Hepatocyte (in vitro differentiated cells): ENCODE measurements around the gene CCM2. TPM values are rescaled to one million over a fixed set of nuclear protein-coding genes. Genes with fewer than 3 reads are reported as not detected.

Source experiments
- DNase-seq: peaks from one replicate; pipeline ENCODE4 v3.0.0-alpha.2; 2016; ENCODE audit warnings: low spot score
- H2AFZ ChIP-seq: fragments of 200-600 bp; sonication (generic); 2 replicates; pipeline ENCODE4 v1.6.0; 2016; ENCODE audit warnings: antibody characterized with exemption, mild to moderate bottlenecking
- H3K27ac ChIP-seq: fragments of 200-600 bp; sonication (generic); 2 replicates; pipeline ENCODE4 v1.5.1; 2016; ENCODE audit warnings: mild to moderate bottlenecking
- H3K27me3 ChIP-seq: fragments of 200-600 bp; sonication (generic); 2 replicates; pipeline ENCODE4 v1.6.1; 2016
- H3K36me3 ChIP-seq: fragments of 200-600 bp; sonication (generic); replicated peaks from 2 replicates; pipeline ENCODE4 v1.5.1; 2016; ENCODE audit warnings: low read depth; ENCODE audit not compliant: insufficient read depth
- H3K4me1 ChIP-seq: fragments of 200-600 bp; sonication (generic); 2 replicates; pipeline ENCODE4 v1.5.1; 2016; ENCODE audit warnings: mild to moderate bottlenecking, moderate library complexity; ENCODE audit not compliant: insufficient read depth
- H3K4me2 ChIP-seq: fragments of 200-600 bp; sonication (generic); 2 replicates; pipeline ENCODE4 v1.6.0; 2016
- H3K4me3 ChIP-seq: fragments of 200-600 bp; sonication (generic); 2 replicates; pipeline ENCODE4 v1.5.1; 2016; ENCODE audit warnings: mild to moderate bottlenecking
- H3K79me2 ChIP-seq: fragments of 200-600 bp; sonication (generic); 2 replicates; pipeline ENCODE4 v1.6.0; 2017; ENCODE audit warnings: mild to moderate bottlenecking
- H3K9me2 ChIP-seq: fragments of 200-600 bp; sonication (generic); replicated peaks from 2 replicates; pipeline ENCODE4 v1.6.0; 2017; ENCODE audit warnings: mild to moderate bottlenecking; ENCODE audit not compliant: insufficient read depth
- H3K9me3 ChIP-seq: fragments of 200-600 bp; sonication (generic); 2 replicates; pipeline ENCODE4 v1.5.1; 2016; ENCODE audit warnings: low read depth, mild to moderate bottlenecking
- H4K20me1 ChIP-seq: fragments of 200-600 bp; sonication (generic); 2 replicates; pipeline ENCODE4 v1.6.0; 2016; ENCODE audit warnings: mild to moderate bottlenecking; ENCODE audit not compliant: insufficient read depth, poor library complexity, severe bottlenecking
- CTCF ChIP-seq: fragments of 200-600 bp; sonication (generic); IDR thresholded peaks from 2 replicates; pipeline ENCODE4 v1.5.1; 2016; ENCODE audit warnings: antibody characterized with exemption, mild to moderate bottlenecking; ENCODE audit not compliant: poor library complexity
- EZH2 ChIP-seq: fragments of 200-600 bp; sonication (generic); IDR thresholded peaks from 2 replicates; pipeline ENCODE4 v1.6.1; 2016; ENCODE audit warnings: antibody characterized with exemption, mild to moderate bottlenecking, borderline replicate concordance
- EZH2phosphoT487 ChIP-seq: fragments of 200-600 bp; sonication (generic); IDR thresholded peaks from one replicate; pipeline ENCODE4 v1.6.1; 2018; ENCODE audit warnings: antibody characterized with exemption, mild to moderate bottlenecking, low read depth, moderate library complexity; ENCODE audit not compliant: unreplicated experiment, severe bottlenecking
- WGBS: methylation state at CpG from one replicate; pipeline ENCODE4 v1.1.6; 2016; ENCODE audit warnings: low lambda C conversion rate; ENCODE audit errors: missing lambda C conversion rate; 5-methylcytosine and 5-hydroxymethylcytosine counted together
- polyA plus RNA-seq: library from polyadenylated mRNA; unstranded; fragments of >200 nt; fragmentation: Nextera tagmentation; extraction: Ambion mirVana; gene quantifications from 2 replicates; pipeline ENCODE4 v1.2.1, GENCODE V29; 2016
- total RNA-seq: library from RNA; depleted of rRNA; stranded (reverse); fragments of >200 nt; gene quantifications from 2 replicates; pipeline ENCODE4 v1.2.3, GENCODE V29; 2014

CCM2 gene
- total and polyA plus RNA-seq, 2 experiments from 2014 or later: 32.2 to 57.1 TPM

- WGBS: 94% methylated on average over 16 of the region's 16 CpGs
- Histone ChIP-seq H3K9me2 (no peaks in the 10 kb centered on the region), H3K27ac (no peak overlapping the region), H3K9me3 (no peaks in the 10 kb centered on the region), H3K27me3 (no peaks in the 10 kb centered on the region), H3K4me2 (no peak overlapping the region), H3K4me3 (no peak overlapping the region), H3K36me3 (no peaks in the 10 kb centered on the region), H3K79me2 (peaks cover 3% of the 10 kb centered on the region), H2AFZ (no peak overlapping the region), H3K4me1 (no peaks in the 10 kb centered on the region), H4K20me1 (no peaks in the 10 kb centered on the region)
- no peak for TF ChIP-seq CTCF
- no peak for TF ChIP-seq EZH2phosphoT487
- TF ChIP-seq EZH2: no peak
- no peak for DNase-seq
Measured at GRCh38 chr7:45064047-45064725, 64.2 kb downstream of the CCM2 start.

DNA sequence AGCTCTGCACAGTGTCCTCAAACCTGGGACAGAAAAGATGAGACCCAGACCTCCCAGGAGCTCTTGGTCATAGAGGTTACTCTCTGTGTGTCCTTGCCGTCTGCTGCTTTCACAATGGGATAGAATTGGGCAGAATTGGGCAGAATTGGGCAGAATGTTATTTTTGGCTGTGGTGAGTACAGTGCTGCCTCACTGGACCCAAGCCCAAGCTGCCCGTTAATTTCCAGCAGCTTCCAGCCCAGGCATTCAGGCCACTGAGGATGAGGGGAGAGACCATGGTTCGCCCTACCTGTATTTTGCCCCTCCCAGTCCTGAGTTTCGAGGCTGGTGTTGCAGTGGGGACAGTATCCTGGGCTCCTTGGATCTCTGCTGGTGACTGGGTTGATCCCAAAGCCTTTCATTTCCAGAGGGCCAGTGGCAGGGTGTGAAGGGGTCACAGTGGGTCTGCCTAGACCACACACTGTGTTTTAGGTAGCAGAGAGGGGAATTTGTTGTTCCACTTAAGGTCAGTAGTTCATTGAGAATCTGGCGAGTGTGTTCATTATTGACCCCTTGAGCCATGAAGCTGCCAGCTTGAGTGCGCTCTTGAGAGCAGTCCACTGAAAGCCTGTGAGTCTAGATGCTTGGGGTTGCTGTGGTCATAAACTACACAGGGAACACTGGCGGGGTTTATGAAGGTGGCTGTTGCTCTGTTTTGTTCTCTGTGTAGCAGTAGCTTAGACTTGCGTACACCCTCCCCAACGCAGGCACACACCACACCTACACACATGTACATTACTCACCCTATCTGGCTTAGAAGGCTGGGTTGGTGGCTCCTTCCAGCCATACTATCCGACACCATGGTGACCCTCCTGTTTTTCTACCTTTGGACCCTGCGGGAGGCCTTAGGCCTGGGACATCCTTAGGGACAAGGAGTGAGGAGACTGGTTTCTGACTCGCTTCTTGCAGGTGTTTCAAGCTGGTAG is 65.3 kb downstream of the CCM2 start:
- H3K9me2 ChIP-seq: no peaks in the 10 kb centered on the region
- H3K4me1 ChIP-seq: no peaks in the 10 kb centered on the region
- H3K4me3 ChIP-seq: no peak overlapping the region
- H2AFZ ChIP-seq: no peak overlapping the region
- no peaks in the 10 kb centered on the region for H4K20me1 ChIP-seq
- no peaks in the 10 kb centered on the region for H3K36me3 ChIP-seq
- no peaks in the 10 kb centered on the region for H3K9me3 ChIP-seq
- H3K27me3 ChIP-seq: no peaks in the 10 kb centered on the region
- TF ChIP-seq EZH2phosphoT487: no peak
- no peaks in the 10 kb centered on the region for H3K79me2 ChIP-seq
- no peak for DNase-seq
- no peak overlapping the region for H3K4me2 ChIP-seq
- H3K27ac ChIP-seq: no peak overlapping the region
- WGBS: 98% methylated on average over 12 of the region's 12 CpGs

DNA sequence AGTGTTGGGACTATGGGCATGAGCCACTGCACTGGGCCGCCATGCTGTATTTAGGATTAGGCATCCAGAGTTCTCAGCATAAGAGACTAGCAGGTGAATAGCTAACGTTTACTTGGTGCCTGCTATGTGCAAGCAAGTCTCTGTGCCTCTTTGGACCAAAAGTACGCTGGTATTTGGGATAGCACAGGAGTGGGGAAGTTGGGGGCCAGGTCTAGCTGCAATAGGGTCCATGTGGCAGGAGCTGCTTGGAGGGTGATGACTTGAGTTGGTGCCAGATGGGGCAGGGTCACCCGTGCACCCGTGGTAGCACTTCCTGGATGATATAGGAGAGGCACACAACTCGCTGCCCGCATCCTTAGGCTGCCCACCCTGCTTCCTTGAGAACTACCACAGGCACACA is 66.4 kb downstream of the CCM2 start:
- TF ChIP-seq EZH2 (no peak), EZH2phosphoT487 (no peak), CTCF (no peak)
- no peak for DNase-seq
- Histone ChIP-seq H3K4me2 (no peak overlapping the region), H4K20me1 (no peaks in the 10 kb centered on the region), H3K79me2 (no peaks in the 10 kb centered on the region), H2AFZ (no peak overlapping the region), H3K36me3 (no peaks in the 10 kb centered on the region), H3K27ac (no peak overlapping the region), H3K9me3 (no peaks in the 10 kb centered on the region), H3K4me1 (no peaks in the 10 kb centered on the region), H3K27me3 (no peaks in the 10 kb centered on the region), H3K9me2 (no peaks in the 10 kb centered on the region), H3K4me3 (no peak overlapping the region)
- 94% methylated on average over 7 of the region's 7 CpGs for WGBS

- Histone ChIP-seq H3K4me2 (no peak overlapping the region), H3K36me3 (no peaks in the 10 kb centered on the region), H4K20me1 (no peaks in the 10 kb centered on the region), H3K9me3 (no peaks in the 10 kb centered on the region), H3K27ac (no peak overlapping the region), H3K9me2 (no peaks in the 10 kb centered on the region), H3K4me3 (no peak overlapping the region), H3K27me3 (no peaks in the 10 kb centered on the region), H2AFZ (no peak overlapping the region), H3K4me1 (no peaks in the 10 kb centered on the region), H3K79me2 (no peaks in the 10 kb centered on the region)
- 98% methylated on average over 3 of the region's 3 CpGs for WGBS
- TF ChIP-seq EZH2phosphoT487 (no peak), EZH2 (no peak), CTCF (no peak)
- DNase-seq: no peak
Measured at GRCh38 chr7:45067582-45067981, 67.6 kb downstream of the CCM2 start.
